ENCODE data around the gene LRRC25.

The LRRC25 gene

DNA sequence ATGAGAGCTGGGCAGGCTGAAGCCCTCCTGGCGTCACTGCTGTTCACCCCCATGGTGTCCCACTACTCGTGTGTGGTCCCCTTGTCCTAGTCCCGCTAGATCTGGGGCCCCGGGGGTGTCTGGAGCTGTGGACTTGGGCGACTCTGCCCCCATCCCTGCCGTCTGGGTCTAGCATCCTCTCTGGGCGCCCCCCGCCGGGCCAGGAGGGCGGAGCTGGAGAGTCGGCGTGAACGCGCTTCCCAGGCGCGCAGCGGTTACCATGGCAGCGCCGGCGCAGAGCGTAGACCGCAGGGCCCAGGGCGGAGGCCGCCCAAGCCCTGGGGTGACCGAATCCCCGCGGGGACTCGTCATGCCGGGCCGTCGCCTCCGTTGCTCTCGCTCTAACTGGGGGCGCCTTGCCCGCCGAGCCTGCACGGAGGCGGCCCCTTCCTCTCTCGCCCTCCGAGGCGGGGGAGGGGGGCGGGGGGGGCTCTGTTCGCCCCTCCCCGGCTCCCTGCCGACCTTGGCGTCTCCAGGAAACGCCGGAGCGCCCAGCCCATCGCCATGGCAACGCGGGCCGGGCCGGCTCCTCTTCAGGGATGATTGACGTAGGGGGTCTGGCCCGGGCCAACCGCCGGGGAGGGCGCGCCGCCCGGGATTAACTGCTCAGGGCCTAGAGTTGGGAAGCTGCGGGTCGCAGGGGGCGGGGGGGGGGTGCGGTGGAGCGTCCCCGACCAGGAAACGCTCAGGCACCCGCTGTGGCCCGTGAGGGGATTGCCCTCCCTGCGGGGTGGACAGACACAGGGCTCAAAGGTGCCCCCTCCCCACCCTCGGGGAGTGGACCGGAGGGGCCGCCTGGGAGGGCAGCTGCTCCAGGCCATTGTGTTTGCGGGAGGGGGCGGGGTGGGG lies 31.6 kb upstream of the LRRC25 start (continued):
- TF ChIP-seq ZNF843 (tag by site-specific recombination; IDR thresholded peaks at IDR 0.05) (peak; percentile 28; the same call in 1 of the 2 replicates), MZF1 (tag by site-specific recombination; IDR thresholded peaks at IDR 0.05; ENCODE audit: borderline replicate concordance) (peak; percentile 65; the same call in 1 of the 2 replicates), ZNF37A (tag by site-specific recombination; IDR thresholded peaks at IDR 0.05) (no peak), ZBTB6 (tag by site-specific recombination; IDR thresholded peaks at IDR 0.05) (peak; percentile 40), ZNF404 (tag by site-specific recombination; IDR thresholded peaks at IDR 0.05) (no peak), ZBTB20 (tag by site-specific recombination; IDR thresholded peaks at IDR 0.05) (peak; percentile 52; the same call in 1 of the 2 replicates), ZNF626 (tag by site-specific recombination; IDR thresholded peaks at IDR 0.05) (no peak), ZSCAN30 (tag by site-specific recombination; IDR thresholded peaks at IDR 0.05) (0 out of 2 replicates have a peak, but pooled peaks have one; percentile 57), ZNF558 (tag by site-specific recombination; IDR thresholded peaks at IDR 0.05) (no peak), ZNF426 (tag by site-specific recombination; IDR thresholded peaks at IDR 0.05) (no peak), ZNF596 (tag by site-specific recombination; IDR thresholded peaks at IDR 0.05) (peak; percentile 84), SP3 (tag by site-specific recombination; IDR thresholded peaks at IDR 0.05) (peak; percentile 73), ZNF692 (tag by site-specific recombination; IDR thresholded peaks at IDR 0.05) (no peak; the same call in 1 of the 2 replicates), ZNF777 (tag by site-specific recombination; IDR thresholded peaks at IDR 0.05; ENCODE audit: borderline replicate concordance) (no peak), ZNF239 (tag by site-specific recombination; IDR thresholded peaks at IDR 0.05) (no peak), ZNF513 (tag by site-specific recombination; IDR thresholded peaks at IDR 0.05) (no peak), TSHZ1 (tag by site-specific recombination; IDR thresholded peaks at IDR 0.05; ENCODE audit: borderline replicate concordance) (peak; percentile 49; the same call in 1 of the 2 replicates), ZNF747 (tag by site-specific recombination; IDR thresholded peaks at IDR 0.05) (no peak), KLF16 (tag by site-specific recombination; IDR thresholded peaks at IDR 0.05) (peak; percentile 46; the same call in 1 of the 2 replicates), OSR2 (tag by site-specific recombination; IDR thresholded peaks at IDR 0.05) (no peak)
- TF ChIP-seq, protein P1, sequence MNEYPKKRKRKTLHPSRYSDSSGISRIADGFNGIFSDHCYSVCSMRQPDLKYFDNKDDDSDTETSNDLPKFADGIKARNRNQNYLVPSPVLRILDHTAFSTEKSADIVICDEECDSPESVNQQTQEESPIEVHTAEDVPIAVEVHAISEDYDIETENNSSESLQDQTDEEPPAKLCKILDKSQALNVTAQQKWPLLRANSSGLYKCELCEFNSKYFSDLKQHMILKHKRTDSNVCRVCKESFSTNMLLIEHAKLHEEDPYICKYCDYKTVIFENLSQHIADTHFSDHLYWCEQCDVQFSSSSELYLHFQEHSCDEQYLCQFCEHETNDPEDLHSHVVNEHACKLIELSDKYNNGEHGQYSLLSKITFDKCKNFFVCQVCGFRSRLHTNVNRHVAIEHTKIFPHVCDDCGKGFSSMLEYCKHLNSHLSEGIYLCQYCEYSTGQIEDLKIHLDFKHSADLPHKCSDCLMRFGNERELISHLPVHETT (tag by site-specific recombination; IDR thresholded peaks at IDR 0.05), result no peak
- TF ChIP-seq, protein P2, sequence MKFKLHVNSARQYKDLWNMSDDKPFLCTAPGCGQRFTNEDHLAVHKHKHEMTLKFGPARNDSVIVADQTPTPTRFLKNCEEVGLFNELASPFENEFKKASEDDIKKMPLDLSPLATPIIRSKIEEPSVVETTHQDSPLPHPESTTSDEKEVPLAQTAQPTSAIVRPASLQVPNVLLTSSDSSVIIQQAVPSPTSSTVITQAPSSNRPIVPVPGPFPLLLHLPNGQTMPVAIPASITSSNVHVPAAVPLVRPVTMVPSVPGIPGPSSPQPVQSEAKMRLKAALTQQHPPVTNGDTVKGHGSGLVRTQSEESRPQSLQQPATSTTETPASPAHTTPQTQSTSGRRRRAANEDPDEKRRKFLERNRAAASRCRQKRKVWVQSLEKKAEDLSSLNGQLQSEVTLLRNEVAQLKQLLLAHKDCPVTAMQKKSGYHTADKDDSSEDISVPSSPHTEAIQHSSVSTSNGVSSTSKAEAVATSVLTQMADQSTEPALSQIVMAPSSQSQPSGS (tag by site-specific recombination; IDR thresholded peaks at IDR 0.05; ENCODE audit: low read depth), result no peak
- TF ChIP-seq, protein P3, sequence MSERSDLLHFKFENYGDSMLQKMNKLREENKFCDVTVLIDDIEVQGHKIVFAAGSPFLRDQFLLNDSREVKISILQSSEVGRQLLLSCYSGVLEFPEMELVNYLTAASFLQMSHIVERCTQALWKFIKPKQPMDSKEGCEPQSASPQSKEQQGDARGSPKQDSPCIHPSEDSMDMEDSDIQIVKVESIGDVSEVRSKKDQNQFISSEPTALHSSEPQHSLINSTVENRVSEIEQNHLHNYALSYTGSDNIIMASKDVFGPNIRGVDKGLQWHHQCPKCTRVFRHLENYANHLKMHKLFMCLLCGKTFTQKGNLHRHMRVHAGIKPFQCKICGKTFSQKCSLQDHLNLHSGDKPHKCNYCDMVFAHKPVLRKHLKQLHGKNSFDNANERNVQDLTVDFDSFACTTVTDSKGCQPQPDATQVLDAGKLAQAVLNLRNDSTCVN (tag by site-specific recombination; optimal IDR thresholded peaks at IDR 0.05), result peak; percentile 92
- TF ChIP-seq, protein P4, sequence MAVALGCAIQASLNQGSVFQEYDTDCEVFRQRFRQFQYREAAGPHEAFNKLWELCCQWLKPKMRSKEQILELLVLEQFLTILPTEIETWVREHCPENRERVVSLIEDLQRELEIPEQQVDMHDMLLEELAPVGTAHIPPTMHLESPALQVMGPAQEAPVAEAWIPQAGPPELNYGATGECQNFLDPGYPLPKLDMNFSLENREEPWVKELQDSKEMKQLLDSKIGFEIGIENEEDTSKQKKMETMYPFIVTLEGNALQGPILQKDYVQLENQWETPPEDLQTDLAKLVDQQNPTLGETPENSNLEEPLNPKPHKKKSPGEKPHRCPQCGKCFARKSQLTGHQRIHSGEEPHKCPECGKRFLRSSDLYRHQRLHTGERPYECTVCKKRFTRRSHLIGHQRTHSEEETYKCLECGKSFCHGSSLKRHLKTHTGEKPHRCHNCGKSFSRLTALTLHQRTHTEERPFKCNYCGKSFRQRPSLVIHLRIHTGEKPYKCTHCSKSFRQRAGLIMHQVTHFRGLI (tag by site-specific recombination; IDR thresholded peaks at IDR 0.05), result peak; percentile 96

Data from HEK293 (cell line).